ENCODE measurements around the gene STEAP1B. TPM values are rescaled to one million over a fixed set of nuclear protein-coding genes. Genes with fewer than 3 reads are reported as not detected.

Gene STEAP1B
- total RNA-seq, 1 experiment from 2014 or later, result 3.2 TPM

GRCh38 chr7:22399546-22399945 is 100.4 kb downstream of the STEAP1B start:
- Histone ChIP-seq H2AK5ac (ENCODE audit: insufficient read length, low read length) (no peak overlapping the region), H3T11ph (ENCODE audit: low read length) (no peak overlapping the region), H3K9ac (ENCODE audit: extremely low read depth, insufficient read length, low read length) (no peak overlapping the region), H2BK12ac (ENCODE audit: insufficient read length, low read depth, low read length) (no peak overlapping the region), H3K27me3 (ENCODE audit: insufficient read depth, low read length) (no peaks in the 10 kb centered on the region), H3K56ac (ENCODE audit: insufficient read length, low read depth, low read length) (no peak overlapping the region), H4K5ac (ENCODE audit: insufficient read length, low read depth, low read length) (no peak overlapping the region), H3K4me2 (ENCODE audit: insufficient read depth, insufficient read length, low read length) (no peak overlapping the region), H3K4ac (ENCODE audit: low read depth, low read length) (no peak overlapping the region), H3K9me3 (ENCODE audit: control insufficient read depth, low read depth, low read length) (no peaks in the 10 kb centered on the region), H4K8ac (replicated peaks; ENCODE audit: insufficient read length, low read depth, low read length) (no peak overlapping the region), H2BK5ac (ENCODE audit: insufficient read length, low read length) (no peak overlapping the region), H2AFZ (ENCODE audit: low read length) (no peak overlapping the region), H3K79me2 (ENCODE audit: insufficient read depth, low read length) (no peaks in the 10 kb centered on the region), H4K91ac (ENCODE audit: insufficient read length, low read depth, low read length) (no peak overlapping the region), H4K20me1 (ENCODE audit: control insufficient read depth, insufficient read depth, insufficient read length) (no peaks in the 10 kb centered on the region), H2BK20ac (ENCODE audit: low read depth, low read length, poor library complexity, severe bottlenecking) (no peak overlapping the region), H3K23me2 (ENCODE audit: insufficient read length, low read depth, low read length, poor library complexity, severe bottlenecking) (no peaks in the 10 kb centered on the region), H3K27ac (ENCODE audit: insufficient read length, low read depth, low read length) (no peak overlapping the region), H3K23ac (ENCODE audit: insufficient read length, low read depth, low read length) (no peak overlapping the region), H3K18ac (ENCODE audit: insufficient read length, low read depth, low read length) (no peak overlapping the region), H3K4me1 (ENCODE audit: insufficient read depth, low read length) (no peaks in the 10 kb centered on the region), H2BK15ac (ENCODE audit: low read depth, low read length) (no peak overlapping the region), H3K79me1 (ENCODE audit: insufficient read depth, low read depth, low read length, poor library complexity, severe bottlenecking) (no peaks in the 10 kb centered on the region), H2BK120ac (ENCODE audit: low read depth, low read length, poor library complexity, severe bottlenecking) (no peak overlapping the region), H3K14ac (ENCODE audit: insufficient read depth, low read length) (no peak overlapping the region)
- H3K27me3 Mint-ChIP-seq (ENCODE audit: low read depth), result no peaks in the 10 kb centered on the region
- WGBS (ENCODE audit: extremely low coverage, insufficient read length, low lambda C conversion rate), result no CpG with 5 or more reads among the region's 2 CpGs
- peaks cover 8 to 9% of the 10 kb centered on the region in 2 experiments for H3K4me1 Mint-ChIP-seq
- H3K9me3 Mint-ChIP-seq, result no peaks in the 10 kb centered on the region
- H3K4me3 Mint-ChIP-seq, result no peak overlapping the region
- H3K36me3 Mint-ChIP-seq (ENCODE audit: insufficient read depth in 1 of 3, low read depth in 3 of 3), result no peaks in the 10 kb centered on the region
- H3K27ac Mint-ChIP-seq, result no peak overlapping the region
- DNase-seq, result no peak
- no peak for TF ChIP-seq CTCF (conservative IDR thresholded peaks at IDR 0.05)
